Uterus (tissue), 4 donors: ENCODE results near the gene BORCS8. TPM values are rescaled to one million over a fixed set of nuclear protein-coding genes. Genes with fewer than 3 reads are reported as not detected.
A peak's percentile ranks its signal among the peaks of the same experiment; 100 is the strongest.

ENCODE experiments used
- DNase-seq, 2 donors: peaks; one replicate each; pipeline ENCODE4 v3.0.0-alpha.2; 2019 to 2020
- H3K27ac ChIP-seq, 2 donors: fragments of 200-600 bp; sonication (generic); 1 replicate in 1 of 2; 2 replicates in 1 of 2; pipeline ENCODE4 v1.5.1; 2016 to 2018
- H3K27me3 ChIP-seq, 2 donors: fragments of 200-600 bp; sonication (generic); one replicate each; pipeline ENCODE4 v1.5.1; 2018 to 2019; ENCODE audit warnings: control low read depth in 1 of 2
- H3K36me3 ChIP-seq, 2 donors: fragments of 200-600 bp; sonication (generic); one replicate each; pipeline ENCODE4 v1.5.1; 2019; ENCODE audit warnings: control low read depth in 1 of 2
- H3K4me1 ChIP-seq, 2 donors: fragments of 200-600 bp; sonication (generic); one replicate each; pipeline ENCODE4 v1.5.1; 2018 to 2019; ENCODE audit warnings: control low read depth in 1 of 2
- H3K4me3 ChIP-seq, 2 donors: fragments of 200-600 bp; sonication (generic); 1 replicate in 1 of 2; 2 replicates in 1 of 2; pipeline ENCODE4 v1.5.1; 2018 to 2019; ENCODE audit warnings: mild to moderate bottlenecking in 1 of 2
- H3K9me3 ChIP-seq, 2 donors: fragments of 200-600 bp; sonication (generic); one replicate each; pipeline ENCODE4 v1.5.1; 2019; ENCODE audit warnings: control low read depth in 1 of 2
- CTCF ChIP-seq, 4 experiments: fragments of 200-600 bp in 2 of 4; fragments of 450-650 bp in 2 of 4; sonication (generic) in 2 of 4; IDR thresholded peaks; one replicate each; pipeline ENCODE4 v1.5.1; 2016 to 2019; ENCODE audit warnings: antibody characterized with exemption in 4 of 4, mild to moderate bottlenecking in 2 of 4, moderate library complexity in 1 of 4
- POLR2A ChIP-seq, 2 donors: fragments of 450-650 bp; IDR thresholded peaks; one replicate each; pipeline ENCODE4 v1.6.1; 2016; ENCODE audit warnings: antibody characterized with exemption in 2 of 2, mild to moderate bottlenecking in 1 of 2, moderate library complexity in 1 of 2
- intact Hi-C: fragments of 100-400 bp; cut with DNase I; formaldehyde crosslinking; loops from one replicate; pipeline ENCODE4 v1.15.1; 2023; ENCODE audit warnings: low total_unique reads
- total RNA-seq, 4 donors: library from RNA; depleted of rRNA in 3 of 4; stranded (reverse); fragments of >200 nt in 3 of 4; gene quantifications; one replicate each; pipeline versions ENCODE4 v1.1.0 to v1.2.4, GENCODE V29; 2014 to 2023
- donor health status: DM: yes; HTN: yes; CAD: no.

The BORCS8 gene
- total RNA-seq: 10 to 100 TPM in 1 of 4 donors, 1 to 10 TPM in 1, under 1 TPM in 1, not detected in 1; 0.26 to 28.4 (median 4.0) TPM

GRCh38 chr19:19192078-19192882 is at the start of gene BORCS8, which contains the start of gene RFXANK:
Gene BORCS8 (minus strand): TSS chr19:19192152. CDS start chr19:19192117, 35 bp downstream.
Gene RFXANK (plus strand): TSS chr19:19192258. CDS start chr19:19193947, 1,689 bp downstream.
- peak; percentile 99 to 100 for DNase-seq
- Histone ChIP-seq H3K27me3 (no peaks in the 10 kb centered on the region), H3K27ac (peak within 1 kb of the TSS; percentile 99 to 100), H3K36me3 (no peaks in the 10 kb centered on the region), H3K4me3 (peak within 1 kb of the TSS; percentile 89 to 99), H3K4me1 (peaks cover 0 to 25% of the 10 kb centered on the region in 2 donors), H3K9me3 (no peaks in the 10 kb centered on the region)
- intact Hi-C loops: no loop called here
- peak in 2 of 4 experiments; percentile 17 to 19 for TF ChIP-seq CTCF (IDR thresholded peaks at IDR 0.05)
- peak; percentile 54 to 79 for TF ChIP-seq POLR2A (IDR thresholded peaks at IDR 0.05)

- Histone ChIP-seq H3K27ac (no peak overlapping the region), H3K36me3 (no peaks in the 10 kb centered on the region), H3K9me3 (no peaks in the 10 kb centered on the region), H3K4me3 (no peak overlapping the region), H3K4me1 (no peaks in the 10 kb centered on the region), H3K27me3 (no peaks in the 10 kb centered on the region)
- DNase-seq: no peak
- intact Hi-C loops: no loop called here
- TF ChIP-seq CTCF (IDR thresholded peaks at IDR 0.05): no peak
- no peak for TF ChIP-seq POLR2A (IDR thresholded peaks at IDR 0.05)
Measured at GRCh38 chr19:19240476-19240875, 48.5 kb upstream of the BORCS8 start.

- H3K9me3 ChIP-seq: peaks cover 0 to 8% of the 10 kb centered on the region in 2 donors
- H3K27me3 ChIP-seq: no peaks in the 10 kb centered on the region
Measured at GRCh38 chr19:19239675-19240074, 47.7 kb upstream of the BORCS8 start.

GRCh38 chr19:19238126-19238894 is 46.4 kb upstream of the BORCS8 start:
- H3K4me1 ChIP-seq: no peaks in the 10 kb centered on the region
- no peak overlapping the region for H3K4me3 ChIP-seq
- peaks cover 0 to 12% of the 10 kb centered on the region in 2 donors for H3K9me3 ChIP-seq
- DNase-seq: no peak
- no peaks in the 10 kb centered on the region for H3K36me3 ChIP-seq
- H3K27me3 ChIP-seq: no peaks in the 10 kb centered on the region
- TF ChIP-seq CTCF (IDR thresholded peaks at IDR 0.05) (no peak), POLR2A (IDR thresholded peaks at IDR 0.05) (no peak)
- intact Hi-C loops: no loop called here
- no peak overlapping the region for H3K27ac ChIP-seq

More at GRCh38 chr19:19239675-19240074, 47.7 kb upstream of the BORCS8 start:
- no peak overlapping the region for H3K27ac ChIP-seq
- no peak overlapping the region for H3K4me3 ChIP-seq
- H3K4me1 ChIP-seq: no peaks in the 10 kb centered on the region
- no peaks in the 10 kb centered on the region for H3K36me3 ChIP-seq
- TF ChIP-seq CTCF (IDR thresholded peaks at IDR 0.05) (no peak), POLR2A (IDR thresholded peaks at IDR 0.05) (no peak)
- no peak for DNase-seq
- intact Hi-C loops: no loop called here
